Small intestine (tissue), 4 donors: ENCODE data around the gene MEI1. TPM values are rescaled to one million over a fixed set of nuclear protein-coding genes. Genes with fewer than 3 reads are reported as not detected.

Experiments
- polyA plus RNA-seq, 4 donors: library from polyadenylated mRNA; stranded (reverse) in 3 of 4; unstranded in 1 of 4; fragments of 200-250 nt in 3 of 4; fragments of 120-200 nt in 1 of 4; gene quantifications; one replicate each; pipeline versions ENCODE4 v1.2.1 to v1.2.3, GENCODE V29; 2013
- donor health status: healthy with polysubstance abuse.
- donor health status: Bipolar disorder and iron deficiency.
- donor health status: healthy.

MEI1 gene
- polyA plus RNA-seq, 4 donors: 1.1 to 16.8 (median 4.2) TPM

Other genes with a start within 250 kb of the MEI1 start
- gene PHF5A, start 230.8 kb upstream of the MEI1 start, polyA plus RNA-seq: 10 to 100 TPM; 39.6 to 62.7 (median 55.3) TPM
- gene ACO2, start 230.4 kb upstream of the MEI1 start, polyA plus RNA-seq: 100 to 1,000 TPM; 126 to 294 (median 217) TPM
- 10 to 100 TPM in 2 of 4 donors, 1 to 10 TPM in 2; 2.7 to 18.2 (median 9.5) TPM for gene POLR3H, start 155.0 kb upstream of the MEI1 start, polyA plus RNA-seq
- 1 to 10 TPM in 2 of 4 donors, under 1 TPM in 2; 0.45 to 2.7 (median 1.3) TPM for gene CSDC2, start 138.5 kb upstream of the MEI1 start, polyA plus RNA-seq
- 100 to 1,000 TPM in 2 of 4 donors, 10 to 100 TPM in 2; 45.5 to 125 (median 90.4) TPM for gene PMM1, start 109.7 kb upstream of the MEI1 start, polyA plus RNA-seq
- 10 to 100 TPM; 16.5 to 33.4 (median 21.4) TPM for gene DESI1, start 78.5 kb upstream of the MEI1 start, polyA plus RNA-seq
- 100 to 1,000 TPM; 138 to 248 (median 166) TPM for gene XRCC6, start 78.2 kb upstream of the MEI1 start, polyA plus RNA-seq
- gene SNU13, start 10.6 kb upstream of the MEI1 start, polyA plus RNA-seq: 100 to 1,000 TPM in 3 of 4 donors, 10 to 100 TPM in 1; 82.1 to 149 (median 113) TPM
- gene CCDC134, start 101.2 kb downstream of the MEI1 start, polyA plus RNA-seq: 1 to 10 TPM; 2.2 to 7.6 (median 3.7) TPM
- gene SREBF2, start 133.6 kb downstream of the MEI1 start, polyA plus RNA-seq: 10 to 100 TPM; 14.1 to 82.2 (median 48.1) TPM
- gene SHISA8, start 215.6 kb downstream of the MEI1 start, polyA plus RNA-seq: under 1 TPM in 2 of 4 donors, not detected in 2; 0.04 to 0.10 TPM
- gene TNFRSF13C, start 227.3 kb downstream of the MEI1 start, polyA plus RNA-seq: 1 to 10 TPM in 2 of 4 donors, under 1 TPM in 1, not detected in 1; 0.54 to 2.5 (median 1.3) TPM
- 10 to 100 TPM in 2 of 4 donors, 1 to 10 TPM in 2; 2.2 to 42.0 (median 8.0) TPM for gene CENPM, start 247.6 kb downstream of the MEI1 start, polyA plus RNA-seq